GM12878 (cell line): ENCODE measurements around the gene GFPT1. TPM values are rescaled to one million over a fixed set of nuclear protein-coding genes. Genes with fewer than 3 reads are reported as not detected.

Source experiments
- ATAC-seq: fragments of 200-7000 bp; cut with Tn5 transposase; 3 replicates; pipeline ENCODE4 v1.9.1; 2020; ENCODE audit warnings: mild to moderate bottlenecking, moderate library complexity
- BruUV-seq: library from RNA; stranded (reverse); fragments of 400-500 nt; replicated peaks from 2 replicates; lab custom pipeline; 2021; lab: Mats Ljungman, UMichigan
- CTCF ChIA-PET: fragments of 300-600 bp; sonication (Branson Sonifier 250); formaldehyde crosslinking; extraction: SDS; loops from one replicate; lab custom pipeline; 2021; ENCODE audit warnings: inconsistent platforms; lab: Yijun Ruan, JAX
- POLR2A ChIA-PET: fragments of 350-600 bp; formaldehyde crosslinking; extraction: SDS; loops from one replicate; lab custom pipeline; 2021; ENCODE audit warnings: inconsistent platforms; lab: Charles Lee
- RAD21 ChIA-PET: fragments of 300-600 bp; sonication (Branson Sonifier 250); formaldehyde crosslinking; loops from one replicate; lab custom pipeline; 2023; ENCODE audit warnings: antibody characterized with exemption; ENCODE audit not compliant: unreplicated experiment; lab: Charles Lee
- SMC1A ChIA-PET: fragments of 300-600 bp; sonication (Branson Sonifier 250); formaldehyde crosslinking; loops from one replicate; lab custom pipeline; 2023; ENCODE audit not compliant: unreplicated experiment, uncharacterized antibody; lab: Charles Lee
- DNase-seq: peaks from one replicate; pipeline ENCODE4 v3.0.0-alpha.2; 2011; ENCODE audit warnings: low read depth, low spot score
- FAIRE-seq: peaks from 3 replicates; lab custom pipeline; 2011; peaks lifted over from hg19 to GRCh38; lab: Jason Lieb, UNC
- H2AFZ ChIP-seq: 2 replicates; pipeline ENCODE4 v1.6.0; 2011; ENCODE audit warnings: low read depth, low read length, control low read depth; ENCODE audit not compliant: control insufficient read depth
- H3K27ac ChIP-seq: 2 replicates; pipeline ENCODE4 v1.5.1; 2011; ENCODE audit warnings: control low read depth; ENCODE audit not compliant: control insufficient read depth, insufficient read depth
- H3K27me3 ChIP-seq, 2 experiments: replicated peaks in 1 of 2; 2 replicates each; pipeline versions ENCODE4 v1.6.0 to v1.6.1; 2011; ENCODE audit warnings: low read length in 1 of 2; ENCODE audit not compliant: control insufficient read depth in 2 of 2, insufficient read depth in 2 of 2
- H3K36me3 ChIP-seq, 2 experiments: 2 replicates each; pipeline ENCODE4 v1.5.1; 2011; ENCODE audit warnings: low read length in 1 of 2; ENCODE audit not compliant: control insufficient read depth in 2 of 2, insufficient read depth in 2 of 2
- H3K4me1 ChIP-seq: 2 replicates; pipeline ENCODE4 v1.6.1; 2011; ENCODE audit warnings: mild to moderate bottlenecking, low read length, moderate library complexity, mixed read lengths; ENCODE audit not compliant: control insufficient read depth, insufficient read depth
- H3K4me2 ChIP-seq: 2 replicates; pipeline ENCODE4 v1.6.0; 2011; ENCODE audit warnings: control low read depth; ENCODE audit not compliant: control insufficient read depth, insufficient read depth
- H3K4me3 ChIP-seq: fragments of 200-600 bp; sonication (generic); 2 replicates; pipeline ENCODE4 v1.5.1; 2016
- H3K79me2 ChIP-seq: 2 replicates; pipeline ENCODE4 v1.6.0; 2011; ENCODE audit warnings: low read length; ENCODE audit not compliant: control insufficient read depth, insufficient read depth
- H3K9ac ChIP-seq: 2 replicates; pipeline ENCODE4 v1.8.0; 2011; ENCODE audit warnings: low read length, control low read depth, mixed read lengths; ENCODE audit not compliant: control insufficient read depth, insufficient read depth
- H3K9me3 ChIP-seq: replicated peaks from 3 replicates; pipeline ENCODE4 v1.5.1; 2011; ENCODE audit warnings: mild to moderate bottlenecking, low read length; ENCODE audit not compliant: control insufficient read depth, insufficient read depth
- H4K20me1 ChIP-seq: 2 replicates; pipeline ENCODE4 v1.6.0; 2011; ENCODE audit not compliant: control insufficient read depth, insufficient read depth
- BACH1 ChIP-seq: fragments of 450-650 bp; IDR thresholded peaks from 2 replicates; pipeline ENCODE4 v1.6.1; 2017; ENCODE audit warnings: mild to moderate bottlenecking, borderline replicate concordance
- BHLHE40 ChIP-seq, 2 experiments: fragments of 450-650 bp in 1 of 2; IDR thresholded peaks; 2 replicates each; pipeline ENCODE4 v1.6.1; 2011 to 2017; ENCODE audit warnings: low read depth in 2 of 2, borderline replicate concordance in 1 of 2, improper control_type of control experiment in 1 of 2, low read length in 1 of 2, mild to moderate bottlenecking in 1 of 2
- CTCF ChIP-seq, 3 experiments: IDR thresholded peaks in 2 of 3; conservative IDR thresholded peaks in 1 of 3; 2 replicates each; pipeline ENCODE4 v1.5.1; 2011; ENCODE audit warnings: low read depth in 3 of 3, low read length in 3 of 3, mild to moderate bottlenecking in 3 of 3, control low read depth in 2 of 3, moderate library complexity in 2 of 3, inconsistent platforms in 1 of 3, mixed read lengths in 1 of 3; ENCODE audit not compliant: control insufficient read depth in 2 of 3, insufficient read depth in 1 of 3; ENCODE audit errors: extremely low read depth in 1 of 3
- ETV6 ChIP-seq, 2 experiments: fragments of 450-650 bp in 1 of 2; IDR thresholded peaks in 1 of 2; conservative IDR thresholded peaks in 1 of 2; 2 replicates each; pipeline ENCODE4 v1.6.1; 2014; ENCODE audit warnings: antibody characterized with exemption in 1 of 2, borderline replicate concordance in 1 of 2, low read depth in 1 of 2, mild to moderate bottlenecking in 1 of 2, moderate library complexity in 1 of 2
- HDAC2 ChIP-seq: fragments of 200-600 bp; sonication (generic); IDR thresholded peaks from 2 replicates; pipeline ENCODE4 v1.6.1; 2017
- NFYA ChIP-seq: IDR thresholded peaks from 2 replicates; pipeline ENCODE4 v1.6.1; 2011; ENCODE audit warnings: low read depth, mild to moderate bottlenecking, low read length, improper control_type of control experiment, borderline replicate concordance
- RBBP5 ChIP-seq: fragments of 200-600 bp; sonication (generic); conservative IDR thresholded peaks from 2 replicates; pipeline ENCODE4 v1.6.1; 2016
- SMAD1 ChIP-seq: fragments of 450-650 bp; IDR thresholded peaks from 2 replicates; pipeline ENCODE4 v1.6.1; 2018; ENCODE audit warnings: mild to moderate bottlenecking, low read depth; ENCODE audit not compliant: partially characterized antibody
- SPI1 ChIP-seq: IDR thresholded peaks from 2 replicates; pipeline ENCODE4 v1.6.1; 2011; ENCODE audit warnings: low read depth, mild to moderate bottlenecking, low read length, moderate library complexity, borderline replicate concordance; ENCODE audit not compliant: insufficient read depth
- SRF ChIP-seq, 2 experiments: IDR thresholded peaks; 2 replicates each; pipeline ENCODE4 v1.6.1; 2011; ENCODE audit warnings: low read depth in 2 of 2, low read length in 2 of 2, mild to moderate bottlenecking in 1 of 2, moderate library complexity in 1 of 2
- WRNIP1 ChIP-seq: IDR thresholded peaks from 2 replicates; pipeline ENCODE4 v1.6.1; 2011; ENCODE audit warnings: low read depth, low read length, improper control_type of control experiment, borderline replicate concordance
- whole genome bisulfite sequencing: methylation state at CpG from one replicate; pipeline ENCODE4 v1.1.6; 2016; ENCODE audit warnings: low lambda C conversion rate; ENCODE audit not compliant: insufficient replicate concordance, insufficient coverage; ENCODE audit errors: missing lambda C conversion rate; 5-methylcytosine and 5-hydroxymethylcytosine counted together
- in situ Hi-C: fragments of 300-500 bp; cut with MboI; formaldehyde crosslinking; loops from 9 replicates; pipeline ENCODE4 v1.14.3; 2018; ENCODE audit warnings: mixed read lengths
- intact Hi-C: fragments of 100-400 bp; cut with micrococcal nuclease; formaldehyde crosslinking; loops from one replicate; pipeline ENCODE4 v1.14.2; 2022; ENCODE audit not compliant: unreplicated experiment
- polyA plus RNA-seq, 11 experiments: library from polyadenylated mRNA; depleted of rRNA in 4 of 11; unstranded in 6 of 11; stranded (reverse) in 5 of 11; fragments of >200 nt; fragmentation: Nextera tagmentation in 4 of 11; fragmentation: Illumina TruSeq in 1 of 11; extraction: Ambion mirVana in 4 of 11; extraction: Trizol in 1 of 11; gene quantifications; 1 replicate in 1 of 11; 2 replicates in 10 of 11; pipeline versions ENCODE4 v1.2.1 to v1.2.3, GENCODE V29; 2011 to 2016; ENCODE audit warnings: inconsistent platforms in 2 of 11, missing spikeins in 2 of 11, low read depth in 1 of 11
- total RNA-seq, 4 experiments: library from RNA; depleted of rRNA in 3 of 4; stranded (reverse); fragments of >200 nt in 3 of 4; fragmentation: Illumina TruSeq in 1 of 4; extraction: Trizol in 1 of 4; gene quantifications; 2 replicates each; pipeline versions ENCODE4 v1.2.1 to v1.2.3, GENCODE V29; 2013 to 2021

Gene GFPT1
- total and polyA plus RNA-seq, 10 of the 15 experiments (the other 5 are each of a cell fraction or from before 2014, with no cell fraction given), result 10.1 to 95.2 (median 24.5) TPM

GRCh38 chr2:69416147-69416546 lies 29.1 kb upstream of the GFPT1 start:
- ChIA-PET SMC1A (interaction anchor here (0.9 kb wide), 1 partner anchor 21 kb away, joined by 3 read pairs; the partner anchor contains the start of gene NFU1), POLR2A (no interaction called here), CTCF (no interaction called here), RAD21 (no interaction called here)
- ATAC-seq (no peak), DNase-seq (no peak), FAIRE-seq (no peak)
- Histone ChIP-seq H3K4me3 (no peak overlapping the region), H2AFZ (no peak overlapping the region), H3K4me2 (no peak overlapping the region), H4K20me1 (no peaks in the 10 kb centered on the region), H3K4me1 (no peaks in the 10 kb centered on the region), H3K9ac (no peak overlapping the region), H3K27me3 (no peaks in the 10 kb centered on the region), H3K27ac (no peak overlapping the region), H3K36me3 (peaks cover 2 to 7% of the 10 kb centered on the region in 2 experiments; a peak in 3 of 4 replicates), H3K9me3 (no peaks in the 10 kb centered on the region), H3K79me2 (no peaks in the 10 kb centered on the region)
- WGBS, result 6% methylated on average over 1 of the region's 1 CpG
- in situ Hi-C loops (no loop called here), intact Hi-C loops (no loop called here)
- no TSS peak for BruUV-seq
- TF ChIP-seq NFYA, result no peak
- no peak for TF ChIP-seq SRF (IDR thresholded peaks at IDR 0.05; ENCODE audit: low read depth in 2 of 2, low read length in 2 of 2)
- no peak for TF ChIP-seq WRNIP1
- no peak for TF ChIP-seq SPI1
- TF ChIP-seq HDAC2, result no peak
- no peak for TF ChIP-seq ETV6 (conservative IDR thresholded peaks at IDR 0.05 in 1 of 2, IDR thresholded peaks at IDR 0.05 in 1 of 2; ENCODE audit: borderline replicate concordance in 1 of 2, low read depth in 1 of 2)
- no peak for TF ChIP-seq SMAD1

GRCh38 chr2:69411120-69411519 lies 24.1 kb upstream of the GFPT1 start:
- CTCF ChIA-PET, result interaction anchor here (1.5 kb wide), 1 partner anchor 36 kb away, joined by 3 read pairs; no protein-coding TSS in a partner anchor
- no peak overlapping the region for H3K9ac ChIP-seq
- no peak for FAIRE-seq

More at GRCh38 chr2:69411120-69411519, 24.1 kb upstream of the GFPT1 start:
- no peak overlapping the region for H3K27ac ChIP-seq
- no peak overlapping the region for H3K4me2 ChIP-seq
- H3K4me3 ChIP-seq, result no peak overlapping the region
- intact Hi-C loops, result no loop called here
- H3K36me3 ChIP-seq, result peaks cover 0 to 8% of the 10 kb centered on the region in 2 experiments; a peak in 3 of 4 replicates
- TF ChIP-seq BACH1 (no peak), RBBP5 (no peak), BHLHE40 (IDR thresholded peaks at IDR 0.05; ENCODE audit: borderline replicate concordance in 1 of 2, low read depth in 2 of 2, low read length in 1 of 2) (no peak), CTCF (IDR thresholded peaks at IDR 0.05 in 2 of 3, conservative IDR thresholded peaks at IDR 0.05 in 1 of 3; ENCODE audit: control insufficient read depth in 2 of 3, extremely low read depth in 1 of 3, insufficient read depth in 1 of 3, low read depth in 3 of 3, low read length in 3 of 3) (no peak)
- TF ChIP-seq, all 136 proteins: peak for 0
- H3K27me3 ChIP-seq, result no peaks in the 10 kb centered on the region
- ChIA-PET SMC1A (interaction anchor here (0.7 kb wide), 1 partner anchor 52 kb away, joined by 3 read pairs; no protein-coding TSS in a partner anchor), POLR2A (no interaction called here), RAD21 (no interaction called here)
- in situ Hi-C loops, result no loop called here
- BruUV-seq, result no TSS peak
- DNase-seq, result no peak
- ATAC-seq, result no peak
- no peaks in the 10 kb centered on the region for H4K20me1 ChIP-seq
- H3K9me3 ChIP-seq, result no peaks in the 10 kb centered on the region
- no peak overlapping the region for H2AFZ ChIP-seq
- H3K79me2 ChIP-seq, result no peaks in the 10 kb centered on the region
- no peaks in the 10 kb centered on the region for H3K4me1 ChIP-seq
